ENCODE measurements around the gene TRPT1. TPM values are rescaled to one million over a fixed set of nuclear protein-coding genes. Genes with fewer than 3 reads are reported as not detected.
"Not testable (repeated sequence)": the region's sequence is repeated elsewhere in the genome, so short reads cannot be mapped to it uniquely, and the experiment has no call there.

TRPT1 gene
- total RNA-seq, 6 donors from 2014 or later = 27.2 to 69.1 (median 35.2) TPM

DNA sequence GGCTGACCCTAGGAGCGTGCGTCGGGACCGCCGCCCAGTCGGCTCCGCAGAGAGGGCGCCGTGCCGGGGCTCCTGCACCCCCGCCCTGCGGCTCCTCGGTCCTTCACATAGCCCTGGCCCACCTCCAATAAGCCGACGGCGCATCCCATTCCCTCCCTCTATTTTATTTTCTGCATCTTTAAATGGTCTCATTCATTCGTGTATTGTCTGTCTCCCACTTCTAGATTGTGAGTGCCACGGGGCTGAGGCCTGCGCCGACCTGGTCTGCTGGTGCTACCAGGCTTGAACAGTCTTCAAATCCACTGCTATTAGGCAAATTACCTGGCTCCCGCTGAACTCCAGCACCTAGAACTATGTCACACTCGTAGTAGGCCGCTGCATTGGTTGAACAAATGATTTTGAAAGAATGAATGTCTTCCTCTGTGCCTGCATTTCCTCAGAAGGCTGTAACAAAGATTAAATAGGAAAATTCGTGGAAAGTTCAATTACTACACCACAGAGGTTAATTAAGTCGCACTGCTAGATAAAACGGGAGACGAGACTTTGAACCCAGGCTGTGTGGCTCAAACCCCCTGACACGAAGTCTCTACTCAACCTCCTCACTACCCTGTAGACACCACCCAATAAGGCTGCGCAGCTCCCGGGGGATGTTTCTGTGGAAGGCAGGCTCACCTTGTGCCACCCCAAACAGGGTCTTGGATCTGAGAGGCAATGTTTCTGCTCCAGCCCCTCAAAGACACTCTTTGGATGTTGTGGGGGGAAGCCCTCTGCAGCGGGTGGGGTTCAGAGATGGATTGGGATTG, 21.9 kb upstream of the TRPT1 start:
- H3K27ac ChIP-seq = peak overlapping the region; percentile 80 to 91 (median 84)
- 36 to 46% methylated on average over 30 to 31 of the region's 31 CpGs for WGBS, 2 donors
- H3K36me3 ChIP-seq = peaks cover 0 to 13% (median 10%) of the 10 kb centered on the region in 4 donors
- H3K4me1 ChIP-seq = peaks cover 40 to 58% (median 48%) of the 10 kb centered on the region in 4 donors
- H3K9me3 ChIP-seq = no peaks in the 10 kb centered on the region
- no peaks in the 10 kb centered on the region for H3K27me3 ChIP-seq
- ATAC-seq (ENCODE audit: low FRiP score in 2 of 2) = peak in 1 of 2 donors; percentile 1
- peak overlapping the region; percentile 69 to 79 (median 72) for H3K4me3 ChIP-seq
- DNase-seq = no peak
- TF ChIP-seq POLR2A (IDR thresholded peaks at IDR 0.05) (no peak), EP300 (IDR thresholded peaks at IDR 0.05) (no peak), POLR2AphosphoS5 (IDR thresholded peaks at IDR 0.05) (no peak)
- TF ChIP-seq, protein P1, sequence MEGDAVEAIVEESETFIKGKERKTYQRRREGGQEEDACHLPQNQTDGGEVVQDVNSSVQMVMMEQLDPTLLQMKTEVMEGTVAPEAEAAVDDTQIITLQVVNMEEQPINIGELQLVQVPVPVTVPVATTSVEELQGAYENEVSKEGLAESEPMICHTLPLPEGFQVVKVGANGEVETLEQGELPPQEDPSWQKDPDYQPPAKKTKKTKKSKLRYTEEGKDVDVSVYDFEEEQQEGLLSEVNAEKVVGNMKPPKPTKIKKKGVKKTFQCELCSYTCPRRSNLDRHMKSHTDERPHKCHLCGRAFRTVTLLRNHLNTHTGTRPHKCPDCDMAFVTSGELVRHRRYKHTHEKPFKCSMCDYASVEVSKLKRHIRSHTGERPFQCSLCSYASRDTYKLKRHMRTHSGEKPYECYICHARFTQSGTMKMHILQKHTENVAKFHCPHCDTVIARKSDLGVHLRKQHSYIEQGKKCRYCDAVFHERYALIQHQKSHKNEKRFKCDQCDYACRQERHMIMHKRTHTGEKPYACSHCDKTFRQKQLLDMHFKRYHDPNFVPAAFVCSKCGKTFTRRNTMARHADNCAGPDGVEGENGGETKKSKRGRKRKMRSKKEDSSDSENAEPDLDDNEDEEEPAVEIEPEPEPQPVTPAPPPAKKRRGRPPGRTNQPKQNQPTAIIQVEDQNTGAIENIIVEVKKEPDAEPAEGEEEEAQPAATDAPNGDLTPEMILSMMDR (IDR thresholded peaks at IDR 0.05) = no peak

DNA sequence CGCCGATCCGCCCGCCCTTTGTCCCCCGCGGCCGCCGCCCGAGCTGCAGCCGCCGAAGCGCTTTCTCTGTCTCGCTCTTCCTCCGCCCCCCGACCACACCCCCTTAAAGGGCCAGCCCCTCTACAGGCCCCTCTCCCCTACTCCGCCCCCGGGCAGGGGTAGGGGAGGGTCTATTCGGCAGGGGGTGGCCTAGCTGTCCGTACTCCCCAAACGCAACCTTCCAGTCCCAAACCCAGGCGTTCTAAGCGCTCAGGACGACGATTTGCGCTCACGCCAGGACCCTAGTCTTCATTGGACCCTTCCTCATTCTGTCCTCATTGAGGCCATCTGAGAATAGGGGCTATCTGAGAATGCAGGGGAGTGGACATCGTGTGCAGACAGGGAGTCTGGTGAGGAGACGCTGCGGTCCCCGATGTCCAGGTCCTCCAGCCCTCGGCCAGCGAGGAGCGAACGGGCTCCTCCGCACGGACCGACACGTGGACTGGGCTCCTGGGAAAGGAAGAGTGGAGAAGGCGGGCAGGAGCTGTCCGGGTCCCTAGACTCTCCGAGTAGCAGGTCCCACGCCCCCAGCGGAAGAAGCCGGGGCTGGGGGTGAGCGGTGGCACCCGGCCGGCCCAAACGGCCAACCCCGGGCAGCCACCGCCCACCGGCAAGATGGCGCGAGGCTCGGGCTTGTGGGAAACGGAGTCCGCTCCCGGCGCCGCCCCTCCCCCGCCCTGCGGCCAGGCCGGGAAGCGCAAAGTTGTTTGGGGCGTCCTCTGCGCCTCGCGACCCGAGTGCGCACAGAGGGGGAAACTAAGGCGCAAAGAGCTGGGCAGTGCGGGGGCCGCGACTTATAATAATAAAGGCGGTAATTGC, 21.1 kb upstream of the TRPT1 start, which contains the start of gene PPP1R14B:
PPP1R14B (minus strand) TSS at position 73 of the 858 bp plus-strand sequence. CDS start 270 bp downstream, outside the sequence.
- DNase-seq (peak; percentile 92 to 98), ATAC-seq (ENCODE audit: low FRiP score in 2 of 2) (peak; percentile 74 to 86)
- Histone ChIP-seq H3K4me3 (peak within 1 kb of the TSS; percentile 69 to 79 (median 72)), H3K4me1 (peaks cover 40 to 58% (median 48%) of the 10 kb centered on the region in 4 donors), H3K27ac (peak within 1 kb of the TSS; percentile 80 to 91 (median 84)), H3K36me3 (peaks cover 0 to 13% (median 10%) of the 10 kb centered on the region in 4 donors), H3K9me3 (no peaks in the 10 kb centered on the region), H3K27me3 (no peaks in the 10 kb centered on the region)
- WGBS, 2 donors = 0 to 3% methylated on average over 16 to 56 of the region's 74 CpGs
- no peak for TF ChIP-seq EP300 (IDR thresholded peaks at IDR 0.05)
- peak in 1 of 4 donors; percentile 48 for TF ChIP-seq POLR2A (IDR thresholded peaks at IDR 0.05)
- TF ChIP-seq, protein P1 (IDR thresholded peaks at IDR 0.05) = peak in 5 of 6 experiments; percentile 16 to 52 (median 42)
- TF ChIP-seq POLR2AphosphoS5 (IDR thresholded peaks at IDR 0.05) = peak; percentile 24 to 62

DNA sequence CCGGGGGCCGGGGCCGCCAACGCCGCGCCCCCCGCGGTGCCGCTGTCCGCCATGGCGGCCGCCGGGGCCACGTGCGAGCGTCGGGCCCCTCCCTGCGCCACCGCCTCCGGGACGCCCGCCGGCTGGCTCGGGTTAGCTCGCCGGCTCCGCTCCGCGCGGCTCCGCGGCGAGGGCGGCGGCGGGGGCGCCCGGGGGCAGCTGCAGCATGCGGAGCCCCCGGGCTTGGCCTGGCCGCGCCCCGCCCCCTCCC, 20.6 kb upstream of the TRPT1 start:
- TF ChIP-seq, protein P1 (IDR thresholded peaks at IDR 0.05) = peak in 1 of 6 experiments; percentile 16
- WGBS, 2 donors = no CpG with 5 or more reads among the region's 43 CpGs
- peak overlapping the region; percentile 64 to 79 (median 70) for H3K4me3 ChIP-seq

GRCh38 chr11:64245797-64246620, 20.0 kb upstream of the TRPT1 start:
- peak; percentile 72 to 78 for DNase-seq
- Histone ChIP-seq H3K27ac (peak overlapping the region; percentile 73 to 91 (median 82)), H3K4me1 (peaks cover 39 to 56% (median 46%) of the 10 kb centered on the region in 4 donors), H3K4me3 (peak overlapping the region; percentile 64 to 79 (median 70)), H3K36me3 (peaks cover 0 to 13% (median 10%) of the 10 kb centered on the region in 4 donors), H3K9me3 (no peaks in the 10 kb centered on the region), H3K27me3 (no peaks in the 10 kb centered on the region)
- no peak for TF ChIP-seq EP300 (IDR thresholded peaks at IDR 0.05)
- peak; percentile 33 to 44 for TF ChIP-seq POLR2AphosphoS5 (IDR thresholded peaks at IDR 0.05)
- TF ChIP-seq POLR2A (IDR thresholded peaks at IDR 0.05) = no peak
- TF ChIP-seq, protein P1 (IDR thresholded peaks at IDR 0.05) = no peak
- ATAC-seq (ENCODE audit: low FRiP score in 2 of 2) = peak in 1 of 2 donors; percentile 29
- 2% methylated on average over 18 to 37 of the region's 46 CpGs for WGBS, 2 donors

More for the DNA sequence above, 20.6 kb upstream of the TRPT1 start:
- not testable (repeated sequence) for H3K9me3 ChIP-seq; H3K27me3 ChIP-seq; DNase-seq; ATAC-seq (ENCODE audit: low FRiP score in 2 of 2)
- peak overlapping the region in 3 of 4 donors; percentile 80 to 91 (median 81) for H3K27ac ChIP-seq
- peaks cover 0 to 13% (median 10%) of the 10 kb centered on the region in 4 donors for H3K36me3 ChIP-seq
- H3K4me1 ChIP-seq = peaks cover 40 to 58% (median 48%) of the 10 kb centered on the region in 4 donors
